ENCODE data around the gene TIMP2.
A peak's percentile ranks its signal among the peaks of the same experiment; 100 is the strongest.

Gene TIMP2

DNA sequence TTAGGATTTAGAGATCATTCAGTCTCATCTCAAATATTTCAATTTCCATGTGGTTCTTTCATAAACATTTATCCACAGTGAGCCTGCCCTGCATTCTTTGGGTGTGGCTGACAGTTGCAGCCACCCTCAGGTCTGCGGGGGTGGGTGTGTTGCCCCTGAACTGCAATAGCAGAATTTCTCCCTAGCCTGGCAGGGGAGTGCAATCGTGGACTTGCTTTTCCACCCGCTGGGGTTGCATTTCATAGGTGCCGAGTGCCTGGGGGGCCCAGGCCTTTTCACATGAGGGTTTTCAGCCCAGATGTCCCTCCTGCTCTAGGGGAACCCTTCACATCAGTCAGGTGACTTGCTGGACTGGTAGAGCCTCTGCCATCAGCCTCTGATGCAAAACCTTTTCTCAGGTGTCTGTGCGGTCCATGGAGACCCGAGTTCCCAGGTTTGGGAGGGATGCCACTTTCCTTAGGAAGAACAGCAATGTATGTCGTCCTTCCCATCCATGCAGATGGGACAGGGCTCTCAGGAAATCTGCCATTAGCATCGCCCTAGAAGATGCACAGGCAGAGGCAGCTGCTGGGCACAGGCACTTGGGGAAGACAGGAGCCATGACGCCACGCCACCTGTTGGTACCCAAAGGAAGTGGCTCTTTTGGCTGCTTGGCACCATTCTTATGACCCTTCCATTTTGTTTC, 82.2 kb downstream of the TIMP2 start:
- Histone ChIP-seq H3K36me3 (ENCODE audit: control insufficient read depth, low read length) (peaks cover 22% of the 10 kb centered on the region), H3K9me2 (replicated peaks; ENCODE audit: control insufficient read depth, low read length) (no peaks in the 10 kb centered on the region), H3F3A (ENCODE audit: control insufficient read depth, insufficient read depth) (peaks cover 3% of the 10 kb centered on the region; the same call in 1 of the 2 replicates), H3K27ac (ENCODE audit: low read depth, low read length) (no peak overlapping the region), H3K79me2 (ENCODE audit: control insufficient read depth, low read length) (peaks cover 35% of the 10 kb centered on the region), H3K4me2 (ENCODE audit: low read length) (peak overlapping the region; percentile 4; the same call in 1 of the 2 replicates), H3K9me3 (ENCODE audit: control insufficient read depth, insufficient read depth, low read length) (no peaks in the 10 kb centered on the region), H4K20me1 (ENCODE audit: control insufficient read depth, insufficient read depth, low read depth, low read length) (0 out of 2 replicates have a peak, but pooled peaks cover 12% of the 10 kb centered on the region), H3K4me3 (ENCODE audit: low read length) (no peak overlapping the region), H3K27me3 (ENCODE audit: control insufficient read depth, low read length) (no peaks in the 10 kb centered on the region), H3K4me1 (ENCODE audit: control insufficient read depth, low read length) (peaks cover 28% of the 10 kb centered on the region)
- TF ChIP-seq, protein P1, sequence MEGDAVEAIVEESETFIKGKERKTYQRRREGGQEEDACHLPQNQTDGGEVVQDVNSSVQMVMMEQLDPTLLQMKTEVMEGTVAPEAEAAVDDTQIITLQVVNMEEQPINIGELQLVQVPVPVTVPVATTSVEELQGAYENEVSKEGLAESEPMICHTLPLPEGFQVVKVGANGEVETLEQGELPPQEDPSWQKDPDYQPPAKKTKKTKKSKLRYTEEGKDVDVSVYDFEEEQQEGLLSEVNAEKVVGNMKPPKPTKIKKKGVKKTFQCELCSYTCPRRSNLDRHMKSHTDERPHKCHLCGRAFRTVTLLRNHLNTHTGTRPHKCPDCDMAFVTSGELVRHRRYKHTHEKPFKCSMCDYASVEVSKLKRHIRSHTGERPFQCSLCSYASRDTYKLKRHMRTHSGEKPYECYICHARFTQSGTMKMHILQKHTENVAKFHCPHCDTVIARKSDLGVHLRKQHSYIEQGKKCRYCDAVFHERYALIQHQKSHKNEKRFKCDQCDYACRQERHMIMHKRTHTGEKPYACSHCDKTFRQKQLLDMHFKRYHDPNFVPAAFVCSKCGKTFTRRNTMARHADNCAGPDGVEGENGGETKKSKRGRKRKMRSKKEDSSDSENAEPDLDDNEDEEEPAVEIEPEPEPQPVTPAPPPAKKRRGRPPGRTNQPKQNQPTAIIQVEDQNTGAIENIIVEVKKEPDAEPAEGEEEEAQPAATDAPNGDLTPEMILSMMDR (IDR thresholded peaks at IDR 0.05; ENCODE audit: low read depth, low read length, poor library complexity, severe bottlenecking): peak; percentile 89
- no peak for TF ChIP-seq EZH2phosphoT487 (IDR thresholded peaks at IDR 0.05; ENCODE audit: borderline replicate concordance, low read length)

DNA sequence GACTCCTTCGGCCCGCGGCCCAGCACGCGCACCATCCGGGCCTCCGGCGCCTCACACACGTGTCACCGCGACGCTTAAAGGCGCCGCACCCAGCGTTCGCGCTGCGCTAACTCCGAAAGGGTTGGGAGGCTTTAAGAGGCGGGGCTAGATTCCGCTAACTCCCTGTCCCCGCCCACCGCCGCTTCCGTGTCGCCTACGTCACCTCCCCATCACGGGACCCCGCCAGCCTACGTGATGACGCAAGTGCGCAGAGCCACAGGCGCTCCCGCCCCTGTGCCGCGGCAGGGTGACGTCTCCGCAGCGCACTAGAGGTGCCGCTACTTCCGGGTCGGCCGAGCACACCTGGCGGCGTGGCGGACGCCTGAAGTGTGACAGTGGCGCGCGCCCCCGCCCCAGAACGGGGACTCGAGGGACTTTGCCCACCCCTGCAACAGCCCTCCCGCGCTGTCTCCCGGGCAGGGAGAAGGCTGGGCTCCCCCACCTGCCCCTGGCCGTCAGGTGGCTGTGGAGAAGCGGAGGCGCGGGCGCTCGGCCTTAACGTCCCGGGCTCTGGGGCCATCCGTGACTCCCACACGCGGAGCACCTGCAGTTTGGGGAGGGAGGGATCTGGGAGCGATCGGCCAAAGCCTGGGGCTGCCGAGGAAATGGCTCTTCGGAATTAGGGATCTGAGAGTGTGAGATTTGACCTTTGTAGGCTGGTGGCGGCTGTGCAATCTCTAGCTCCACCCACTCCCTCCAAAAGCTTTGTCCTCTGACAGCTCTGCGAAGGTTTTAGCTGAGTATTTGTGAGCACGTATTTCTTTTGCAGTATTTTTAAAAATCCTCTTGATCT, 84.2 kb downstream of the TIMP2 start, which contains the start of gene USP36:
TSS of gene USP36 (minus strand) at position 35 of the 832 bp plus-strand sequence. CDS start 4,451 bp downstream, outside the sequence.
- 0 out of 2 replicates have a peak, but pooled peaks cover 17% of the 10 kb centered on the region for H4K20me1 ChIP-seq (ENCODE audit: control insufficient read depth, insufficient read depth, low read depth, low read length)
- peak within 1 kb of the TSS; percentile 89 for H3K4me3 ChIP-seq (ENCODE audit: low read length)
- peaks cover 3% of the 10 kb centered on the region; the same call in 1 of the 2 replicates for H3F3A ChIP-seq (ENCODE audit: control insufficient read depth, insufficient read depth)
- H3K27me3 ChIP-seq (ENCODE audit: control insufficient read depth, low read length): no peaks in the 10 kb centered on the region
- no peaks in the 10 kb centered on the region for H3K9me2 ChIP-seq (replicated peaks; ENCODE audit: control insufficient read depth, low read length)
- TF ChIP-seq EZH2phosphoT487 (IDR thresholded peaks at IDR 0.05; ENCODE audit: borderline replicate concordance, low read length): no peak
- peak within 1 kb of the TSS; percentile 84 for H3K4me2 ChIP-seq (ENCODE audit: low read length)
- peaks cover 55% of the 10 kb centered on the region for H3K79me2 ChIP-seq (ENCODE audit: control insufficient read depth, low read length)
- H3K27ac ChIP-seq (ENCODE audit: low read depth, low read length): peak within 1 kb of the TSS; percentile 70
- peaks cover 28% of the 10 kb centered on the region for H3K4me1 ChIP-seq (ENCODE audit: control insufficient read depth, low read length)
- H3K9me3 ChIP-seq (ENCODE audit: control insufficient read depth, insufficient read depth, low read length): no peaks in the 10 kb centered on the region
- H3K36me3 ChIP-seq (ENCODE audit: control insufficient read depth, low read length): peaks cover 42% of the 10 kb centered on the region

DNA sequence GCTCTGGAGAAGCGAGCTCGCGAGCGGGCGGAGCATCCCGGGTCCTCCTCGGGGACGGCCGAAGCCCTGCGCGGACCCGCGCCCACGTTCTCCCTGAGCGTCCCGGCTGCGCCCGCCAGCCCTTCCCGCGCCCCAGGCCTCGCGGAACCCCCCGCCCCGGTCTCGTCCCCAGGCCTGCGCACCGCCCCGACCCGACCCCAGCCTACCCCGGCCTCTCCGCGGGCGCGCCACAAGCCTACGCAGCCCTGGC, 84.7 kb downstream of the TIMP2 start:
- Histone ChIP-seq H3K4me1 (ENCODE audit: control insufficient read depth, low read length) (peaks cover 28% of the 10 kb centered on the region), H3F3A (ENCODE audit: control insufficient read depth, insufficient read depth) (peaks cover 3% of the 10 kb centered on the region; the same call in 1 of the 2 replicates), H3K9me2 (replicated peaks; ENCODE audit: control insufficient read depth, low read length) (no peaks in the 10 kb centered on the region), H3K36me3 (ENCODE audit: control insufficient read depth, low read length) (peaks cover 47% of the 10 kb centered on the region), H3K9me3 (ENCODE audit: control insufficient read depth, insufficient read depth, low read length) (no peaks in the 10 kb centered on the region), H3K79me2 (ENCODE audit: control insufficient read depth, low read length) (peaks cover 60% of the 10 kb centered on the region), H3K27ac (ENCODE audit: low read depth, low read length) (peak overlapping the region; percentile 52), H4K20me1 (ENCODE audit: control insufficient read depth, insufficient read depth, low read depth, low read length) (0 out of 2 replicates have a peak, but pooled peaks cover 17% of the 10 kb centered on the region), H3K4me2 (ENCODE audit: low read length) (peak overlapping the region; percentile 84), H3K27me3 (ENCODE audit: control insufficient read depth, low read length) (no peaks in the 10 kb centered on the region), H3K4me3 (ENCODE audit: low read length) (peak overlapping the region; percentile 89)
- TF ChIP-seq, protein P1 (IDR thresholded peaks at IDR 0.05; ENCODE audit: low read depth, low read length, poor library complexity, severe bottlenecking): no peak
- no peak for TF ChIP-seq EZH2phosphoT487 (IDR thresholded peaks at IDR 0.05; ENCODE audit: borderline replicate concordance, low read length)

Measured in DOHH2 (cell line).